CD4-positive, alpha-beta T cell treated with Interleukin-17A for 4 hours (primary cell): ENCODE measurements around the gene P2RY8.
"Not testable (repeated sequence)": the region's sequence is repeated elsewhere in the genome, so short reads cannot be mapped to it uniquely, and the experiment has no call there.

Experiments
- DNase-seq: peaks from one replicate; pipeline ENCODE4 v3.0.0-alpha.2; 2020; ENCODE audit warnings: mixed read lengths

P2RY8 gene

DNA sequence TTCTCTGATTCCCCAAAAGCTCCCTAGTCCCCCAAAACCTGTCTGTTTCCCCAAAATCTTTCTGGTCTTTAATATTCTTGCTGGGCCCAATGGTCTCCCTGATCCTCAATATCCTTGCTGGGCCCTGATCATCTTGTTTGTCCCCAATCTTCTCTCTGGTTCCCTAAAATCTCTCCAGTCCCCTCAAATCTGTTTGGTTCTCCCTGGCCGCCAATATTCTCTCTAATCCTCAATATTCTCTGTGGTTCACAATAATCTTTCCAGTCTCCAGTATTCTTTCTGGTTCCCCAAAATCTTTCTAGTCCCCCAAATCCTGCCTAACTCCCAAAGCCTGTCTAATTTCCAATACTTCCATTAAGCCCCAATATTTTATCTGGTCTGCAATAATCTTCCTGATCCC, 18.5 kb downstream of the P2RY8 start:
- DNase-seq: no peak

DNA sequence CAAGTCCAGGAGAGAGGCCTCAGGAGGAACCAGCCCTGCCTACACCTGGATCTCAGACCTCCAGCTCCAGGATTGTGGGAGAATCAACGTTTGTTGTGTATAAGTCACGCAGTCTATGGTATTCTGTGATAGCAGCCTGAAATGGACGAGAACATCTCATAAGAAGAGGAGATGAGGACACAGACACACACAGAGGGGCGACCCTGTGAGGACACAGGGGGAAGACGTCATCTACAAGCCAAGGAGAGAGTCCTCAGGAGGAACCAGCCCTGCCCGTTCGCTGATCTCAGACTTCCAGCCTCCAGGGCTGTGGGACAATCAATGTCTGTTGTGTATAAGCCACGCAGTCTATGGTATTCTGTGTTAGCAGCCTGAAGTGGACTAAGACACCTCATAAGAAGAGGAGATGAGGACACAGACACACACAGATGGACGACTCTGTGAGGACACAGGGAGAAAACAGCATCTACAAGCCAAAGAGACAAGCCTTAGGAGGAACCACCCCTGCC, 20.3 kb downstream of the P2RY8 start:
- DNase-seq: no peak

DNA sequence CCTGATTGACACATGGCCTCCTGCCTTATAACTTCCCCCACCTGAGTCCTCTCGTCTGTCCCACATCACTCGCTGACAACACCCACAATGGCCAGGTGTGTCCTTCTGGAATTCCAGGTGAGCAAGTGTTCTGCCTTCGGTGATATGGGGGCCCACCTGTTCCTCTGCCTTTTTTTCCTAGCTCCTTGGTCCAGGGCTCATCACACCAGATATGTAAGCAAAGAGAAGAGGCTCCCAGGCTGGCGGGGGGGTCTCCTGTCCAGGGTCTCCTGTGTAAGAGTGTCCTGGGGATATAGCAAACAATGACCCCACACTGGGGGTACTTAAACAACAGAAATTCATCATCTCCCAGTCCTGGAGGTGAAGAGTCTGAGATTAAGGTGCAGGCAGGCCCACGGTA, 25.2 kb downstream of the P2RY8 start:
- no peak for DNase-seq

DNA sequence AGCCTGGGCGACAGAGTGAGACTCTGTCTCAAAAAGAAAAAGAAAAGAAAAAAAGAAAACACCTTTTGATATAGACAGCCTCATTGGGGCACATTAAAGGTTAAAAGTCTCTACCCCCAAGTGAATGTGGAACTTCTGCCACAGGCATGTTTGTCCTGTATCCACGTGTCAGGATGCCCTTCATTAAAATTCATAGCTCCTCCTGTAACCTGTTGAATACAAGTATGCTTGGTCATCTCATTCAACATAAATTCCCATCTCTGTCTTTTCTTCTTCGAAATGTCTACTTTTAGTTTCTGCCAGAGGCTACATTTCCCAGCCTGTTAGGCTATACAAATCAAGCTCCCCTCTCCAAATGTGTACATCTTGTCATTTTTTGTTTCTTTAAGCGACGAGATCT, 25.8 kb downstream of the P2RY8 start:
- no peak for DNase-seq

DNA sequence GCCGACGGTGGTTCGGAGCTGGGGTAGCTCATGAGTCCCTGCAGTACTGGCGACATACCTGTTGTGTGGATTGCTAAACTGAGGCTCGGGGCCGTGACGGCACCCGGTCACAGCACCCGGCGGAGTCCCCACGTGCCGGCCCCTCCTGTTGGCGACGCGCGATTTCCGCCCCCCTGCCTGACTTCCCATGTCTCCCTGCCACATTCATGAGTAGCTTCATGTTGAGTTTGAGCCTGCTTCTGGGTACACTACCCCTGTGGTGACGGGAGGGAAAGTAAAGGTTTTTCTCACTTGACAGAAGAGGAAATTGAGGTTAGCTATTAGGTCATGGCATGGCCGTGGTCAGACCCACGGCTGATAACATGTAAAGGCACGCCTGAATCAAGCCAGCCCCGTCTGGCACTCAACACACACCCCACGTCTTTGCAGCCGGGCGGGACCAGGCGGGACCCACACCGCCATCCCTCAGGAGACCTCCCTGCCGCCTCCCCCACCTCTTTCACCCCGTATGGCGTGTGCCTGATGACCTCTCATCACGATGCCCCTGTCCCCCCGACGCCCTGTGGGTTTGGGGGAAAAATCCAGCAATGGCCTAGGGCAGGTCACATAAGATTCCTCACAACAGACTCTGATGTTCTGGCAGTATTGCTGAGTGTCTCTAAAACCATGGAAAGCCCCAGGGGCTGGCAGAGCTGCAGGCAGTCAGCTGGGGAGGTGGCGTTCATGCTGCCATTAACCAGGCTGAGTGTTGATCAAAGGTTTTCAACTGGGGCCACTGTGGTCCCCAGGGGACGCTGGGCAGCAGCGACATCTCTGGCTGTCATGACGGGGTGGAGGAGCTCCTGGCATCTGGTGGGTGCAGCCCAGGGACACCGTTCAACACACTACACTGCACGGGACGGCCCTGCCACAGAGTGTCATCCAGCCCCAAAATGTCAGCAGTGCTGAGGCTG, 29.2 kb downstream of the P2RY8 start:
- DNase-seq: peak; percentile 19

DNA sequence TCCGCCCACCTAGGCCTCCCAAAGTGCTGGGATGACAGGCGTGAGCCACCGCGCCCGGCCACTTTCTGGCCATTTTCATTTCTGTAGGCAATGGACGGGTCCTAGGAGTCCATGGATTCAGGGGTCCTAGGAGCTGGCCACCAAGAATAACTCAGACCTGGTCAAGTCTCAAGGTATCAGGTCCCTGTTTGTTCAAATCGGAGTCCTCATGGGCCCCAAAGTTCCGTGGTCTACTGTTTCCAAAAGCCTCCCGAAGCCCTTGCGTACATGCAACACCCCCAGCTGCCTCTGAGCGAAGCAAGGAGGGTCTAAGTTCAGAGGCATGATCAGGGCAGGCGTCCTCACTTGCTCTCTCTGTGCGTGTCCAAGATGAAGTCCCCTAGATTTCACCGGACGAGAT, 30.1 kb downstream of the P2RY8 start:
- DNase-seq: no peak

DNA sequence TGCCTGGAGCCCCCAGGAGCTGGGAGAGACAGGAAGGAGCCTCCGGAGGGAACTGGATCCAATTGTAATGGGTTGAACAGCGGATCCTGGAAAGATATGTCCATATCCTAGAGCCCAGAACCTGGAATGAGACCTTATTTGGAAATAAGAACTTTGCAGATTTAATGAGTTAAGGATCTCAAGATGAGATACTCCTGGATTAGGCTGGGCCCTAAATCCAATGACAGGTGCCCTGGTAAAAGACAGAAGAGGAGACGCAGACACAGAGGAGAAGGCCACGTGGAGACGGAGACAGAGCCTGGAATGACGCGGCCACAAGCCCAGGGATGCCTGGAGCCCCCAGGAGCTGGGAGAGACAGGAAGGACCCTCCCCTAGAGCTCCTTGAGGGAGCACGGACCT, 34.1 kb downstream of the P2RY8 start:
- no peak for DNase-seq

DNA sequence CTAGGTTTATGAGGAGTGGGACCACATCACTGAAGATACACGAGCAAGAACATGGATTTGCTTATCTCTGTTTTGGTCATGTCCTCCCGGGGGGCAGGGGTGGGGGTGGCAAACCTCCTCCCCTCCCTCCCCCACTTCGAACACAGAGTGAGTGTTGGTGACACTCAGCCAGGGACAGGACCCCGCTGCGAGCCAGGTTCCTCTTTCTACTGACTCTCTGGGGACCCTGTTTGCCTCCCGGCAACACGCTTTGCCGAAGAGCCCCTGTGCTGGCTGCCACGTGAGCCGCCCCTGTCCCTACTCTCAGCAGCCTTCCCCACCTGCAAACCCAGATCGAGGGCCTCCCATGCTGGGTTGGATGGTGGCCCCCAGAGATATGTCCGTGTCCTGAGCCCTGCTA, 34.7 kb downstream of the P2RY8 start:
- no peak for DNase-seq

DNA sequence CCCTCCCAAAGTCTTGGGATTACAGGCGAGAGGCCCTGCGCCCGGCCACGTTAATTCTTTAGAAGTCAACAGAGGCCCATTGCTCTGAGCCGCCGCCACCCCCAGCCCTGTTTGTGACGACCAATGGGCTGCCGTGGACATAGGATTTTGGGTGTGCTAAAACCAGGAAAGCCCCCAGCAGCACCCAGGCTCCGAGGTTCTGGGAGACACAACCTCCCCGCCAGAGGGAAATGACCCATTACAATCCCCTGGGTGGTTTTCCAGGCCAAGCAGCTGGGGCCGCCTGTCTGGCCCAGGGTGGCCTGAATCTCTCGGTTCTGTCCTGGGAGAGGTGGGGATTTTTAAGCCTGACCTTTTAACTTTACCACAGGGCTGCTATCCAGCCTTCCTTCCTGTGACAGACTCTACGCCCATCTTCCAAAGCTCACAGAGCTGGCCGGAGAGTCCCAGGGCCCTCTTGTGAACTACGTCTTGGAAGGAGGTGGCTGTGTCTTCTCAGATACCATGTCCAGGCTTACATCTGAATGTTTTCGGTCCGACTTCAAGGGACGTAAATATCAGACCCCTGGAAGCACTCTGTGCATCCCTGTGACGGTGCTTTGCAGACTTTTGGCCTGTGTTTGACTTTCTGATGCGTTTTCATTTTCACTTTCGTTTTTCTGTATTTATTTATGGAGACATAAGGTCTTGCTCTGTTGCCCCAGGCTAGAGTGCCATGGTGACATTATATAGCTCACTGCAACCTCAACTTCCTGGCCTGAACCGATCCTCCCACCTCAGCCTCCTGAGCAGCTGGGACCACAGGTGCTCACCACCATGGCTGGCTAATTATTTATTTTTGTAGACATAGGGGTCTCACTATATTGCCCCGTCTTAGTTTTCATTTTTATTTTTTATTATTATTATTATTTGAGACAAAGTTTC, 36.0 kb downstream of the P2RY8 start:
- DNase-seq: peak; percentile 28

DNA sequence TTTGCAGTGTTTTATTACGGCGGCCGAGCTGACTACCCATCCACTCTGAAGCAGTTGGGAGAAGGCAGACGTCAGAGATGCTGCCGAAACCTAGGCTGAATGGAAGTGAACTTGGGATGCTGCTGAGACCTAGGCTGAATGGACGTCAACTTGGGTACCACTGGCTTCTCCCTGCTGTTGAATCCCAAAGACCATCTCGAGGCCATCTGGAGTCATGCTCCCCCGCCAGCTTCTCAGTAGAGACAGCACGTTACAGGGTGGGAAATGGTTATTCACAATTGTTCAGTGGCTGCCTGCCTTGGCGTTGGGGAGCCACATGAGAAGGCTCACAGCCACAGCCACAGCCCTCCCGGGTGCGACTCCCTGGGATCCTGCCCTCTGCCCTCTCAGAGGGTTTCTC, 40.9 kb downstream of the P2RY8 start:
- DNase-seq: no peak

DNA sequence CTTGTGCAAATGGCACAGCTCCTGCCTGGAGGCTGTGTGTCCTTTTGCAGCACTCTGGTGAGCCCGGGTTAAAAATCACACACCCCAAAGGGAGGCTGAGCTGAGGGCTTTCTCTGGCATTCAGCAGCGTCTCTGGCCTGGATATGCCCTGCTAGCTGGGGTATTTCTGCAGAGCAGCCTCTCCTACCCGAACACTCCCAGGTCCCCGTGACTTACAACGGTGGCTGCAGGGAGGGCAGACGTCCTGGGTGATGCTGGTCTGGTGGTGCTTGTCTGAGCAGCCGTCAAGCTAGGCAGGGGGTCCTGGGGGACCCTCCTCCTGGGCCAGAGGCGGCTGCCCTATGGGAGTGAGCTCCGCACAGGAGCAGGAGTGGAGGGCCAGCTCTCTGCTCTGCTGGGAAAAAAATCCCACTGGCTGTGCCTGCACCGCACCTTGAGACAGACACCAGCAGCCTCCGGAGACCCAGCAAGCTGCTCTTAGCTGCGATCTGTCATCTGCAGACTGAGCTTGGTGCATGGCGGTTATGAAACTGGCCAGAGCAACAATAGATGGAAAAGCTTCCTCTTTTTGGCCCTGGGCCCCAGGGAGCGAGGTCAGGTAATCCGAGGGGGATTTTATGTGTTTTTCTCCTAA, 43.0 kb downstream of the P2RY8 start:
- peak; percentile 18 for DNase-seq

DNA sequence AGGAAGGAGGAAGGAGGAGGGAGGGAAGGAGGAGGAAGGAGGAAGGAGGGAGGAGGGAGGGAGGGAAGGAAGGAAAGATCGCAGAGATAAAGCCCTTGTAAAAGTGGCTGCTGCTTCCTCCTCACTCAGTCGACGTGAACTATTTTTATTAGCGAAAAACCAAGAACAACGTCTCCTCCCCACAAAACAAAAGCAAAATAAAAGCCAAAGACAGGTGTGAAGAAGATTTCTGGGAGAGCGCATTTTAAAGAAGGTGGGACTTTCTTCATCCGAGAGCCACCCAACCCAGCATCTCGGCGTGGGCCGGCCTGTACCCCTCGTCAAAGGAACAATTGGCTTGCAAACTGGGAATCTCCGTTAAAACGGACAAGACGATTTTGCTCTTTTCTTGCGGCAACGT, 43.6 kb downstream of the P2RY8 start:
- DNase-seq: no peak

DNA sequence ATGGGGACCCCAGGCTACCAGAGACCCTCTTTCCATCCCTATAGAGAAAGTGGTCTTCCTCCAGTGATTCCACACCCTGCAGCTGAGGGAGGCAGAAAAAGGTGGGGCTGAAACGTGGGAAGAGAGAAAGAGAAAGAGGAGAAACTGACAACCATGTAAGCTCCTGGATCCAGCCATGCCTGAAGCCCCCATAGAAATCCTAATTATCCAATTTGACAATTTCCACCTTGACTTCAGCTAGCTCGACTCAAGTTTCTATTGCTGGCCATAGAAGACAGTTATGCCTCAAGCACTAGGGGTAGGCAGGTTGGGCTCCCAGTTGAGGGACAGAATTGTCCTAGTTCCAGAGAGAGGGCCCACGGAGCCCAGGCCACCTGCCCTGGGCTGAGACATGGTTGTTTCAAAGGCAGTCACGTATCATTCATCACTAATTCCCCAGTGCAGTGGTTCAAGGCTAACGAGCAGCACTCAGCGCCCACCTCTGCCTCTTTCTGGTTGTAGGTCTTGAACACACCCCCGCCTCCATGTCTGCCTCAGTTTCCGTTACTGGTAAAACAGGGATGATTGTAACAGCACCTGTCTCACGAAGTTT, 44.5 kb downstream of the P2RY8 start:
- DNase-seq: no peak

DNA sequence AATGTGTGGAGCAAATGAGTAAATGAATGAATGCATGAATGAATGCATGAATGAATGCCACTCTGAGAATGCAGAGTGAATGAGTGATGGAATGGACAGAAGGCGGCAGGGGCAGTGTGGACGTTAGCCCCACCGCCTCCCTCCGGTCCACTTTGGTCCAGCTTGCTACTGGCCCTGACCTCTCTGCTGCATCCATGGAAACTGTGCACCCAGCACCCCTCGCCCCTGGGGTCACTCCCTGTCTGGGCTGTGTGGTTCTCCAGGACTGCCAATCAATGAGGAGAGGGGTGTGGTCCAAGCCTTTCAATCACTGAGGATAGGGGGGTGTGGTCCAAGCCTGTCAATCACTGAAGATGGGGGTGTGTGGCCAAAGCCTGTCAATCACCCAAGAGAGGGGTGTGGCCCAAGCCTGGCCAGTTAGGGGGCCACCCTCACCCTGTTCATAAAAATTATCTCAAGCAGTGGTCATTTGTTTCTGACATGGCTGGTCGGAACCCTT, 45.1 kb downstream of the P2RY8 start:
- peak; percentile 52 for DNase-seq

DNA sequence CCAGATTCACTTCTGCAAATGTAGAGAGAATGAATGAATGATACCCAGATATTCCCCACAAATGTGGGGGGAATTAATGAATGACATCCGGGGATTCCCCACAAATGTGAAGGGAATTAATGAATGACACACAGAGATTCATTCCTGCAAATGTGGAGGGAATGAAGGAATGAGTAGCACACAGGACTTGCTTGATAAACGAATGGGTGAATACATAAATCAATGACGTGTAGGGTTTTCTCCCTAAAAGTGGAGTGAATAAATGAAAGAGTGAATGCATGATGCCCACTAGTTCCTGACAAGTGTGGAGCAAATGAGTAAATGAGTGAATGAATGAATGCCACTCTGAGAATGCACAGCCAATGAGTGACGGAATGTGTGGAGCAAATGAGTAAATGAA, 45.7 kb downstream of the P2RY8 start:
- not testable (repeated sequence) for DNase-seq

DNA sequence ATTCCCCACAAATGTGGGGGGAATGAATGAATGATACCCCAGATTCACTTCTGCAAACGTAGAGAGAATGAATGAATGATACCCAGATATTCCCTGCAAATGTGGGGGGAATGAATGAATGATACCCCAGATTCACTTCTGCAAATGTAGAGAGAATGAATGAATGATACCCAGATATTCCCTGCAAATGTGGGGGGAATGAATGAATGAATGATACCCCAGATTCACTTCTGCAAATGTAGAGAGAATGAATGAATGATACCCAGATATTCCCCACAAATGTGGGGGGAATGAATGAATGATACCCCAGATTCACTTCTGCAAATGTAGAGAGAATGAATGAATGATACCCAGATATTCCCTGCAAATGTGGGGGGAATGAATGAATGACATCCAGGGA, 46.3 kb downstream of the P2RY8 start:
- not testable (repeated sequence) for DNase-seq

DNA sequence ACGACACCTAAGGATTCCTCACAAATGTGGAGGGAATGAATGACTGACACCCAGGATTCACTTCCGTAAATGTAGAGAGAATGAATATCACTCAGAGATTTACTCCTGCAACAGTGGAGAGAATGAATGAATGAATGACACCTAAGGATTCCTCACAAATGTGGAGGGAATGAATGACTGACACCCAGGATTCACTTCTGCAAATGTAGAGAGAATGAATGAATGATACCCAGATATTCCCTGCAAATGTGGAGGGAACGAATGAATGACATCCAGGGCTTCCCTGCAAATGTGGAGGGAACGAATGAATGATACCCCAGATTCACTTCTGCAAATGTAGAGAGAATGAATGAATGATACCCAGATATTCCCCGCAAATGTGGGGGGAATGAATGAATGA, 47.6 kb downstream of the P2RY8 start:
- DNase-seq: not testable (repeated sequence)

DNA sequence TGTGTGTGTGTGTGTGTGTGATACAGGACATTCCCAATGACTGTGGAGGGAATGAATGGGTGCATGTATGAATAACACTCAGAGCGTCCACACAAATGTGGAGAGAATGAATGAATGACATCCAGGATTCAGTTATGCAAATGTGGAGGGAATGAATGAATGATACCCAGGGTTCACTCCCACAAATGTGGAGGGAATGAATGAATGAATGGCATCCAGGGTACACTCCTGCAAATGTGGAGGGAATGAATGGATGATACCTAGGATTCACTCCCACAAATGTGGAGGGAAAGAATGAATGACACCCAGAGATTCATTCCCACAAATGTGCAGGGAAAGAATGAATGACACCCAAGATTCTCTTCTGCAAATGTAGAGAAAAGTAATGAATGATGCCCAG, 48.2 kb downstream of the P2RY8 start:
- no peak for DNase-seq

DNA sequence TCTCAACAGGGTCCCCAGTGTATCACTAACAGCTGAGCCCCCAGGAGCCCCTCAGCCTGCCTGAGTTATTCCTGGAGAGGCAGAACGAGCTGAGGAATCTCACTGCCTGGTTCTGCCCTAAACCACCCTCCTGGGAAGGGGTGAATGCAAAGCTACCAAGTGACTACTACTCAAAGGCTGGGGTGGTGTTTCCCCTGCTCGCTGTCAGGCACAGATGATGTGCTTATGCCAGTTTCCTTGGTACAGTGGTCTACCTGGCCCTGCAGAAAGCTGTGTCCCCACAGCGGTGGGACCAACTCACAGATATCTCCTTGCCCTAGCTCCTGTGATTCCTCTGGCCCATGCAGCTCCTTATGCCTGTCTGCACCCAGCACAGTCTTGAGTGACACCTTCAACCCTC, 48.8 kb downstream of the P2RY8 start:
- DNase-seq: no peak

DNA sequence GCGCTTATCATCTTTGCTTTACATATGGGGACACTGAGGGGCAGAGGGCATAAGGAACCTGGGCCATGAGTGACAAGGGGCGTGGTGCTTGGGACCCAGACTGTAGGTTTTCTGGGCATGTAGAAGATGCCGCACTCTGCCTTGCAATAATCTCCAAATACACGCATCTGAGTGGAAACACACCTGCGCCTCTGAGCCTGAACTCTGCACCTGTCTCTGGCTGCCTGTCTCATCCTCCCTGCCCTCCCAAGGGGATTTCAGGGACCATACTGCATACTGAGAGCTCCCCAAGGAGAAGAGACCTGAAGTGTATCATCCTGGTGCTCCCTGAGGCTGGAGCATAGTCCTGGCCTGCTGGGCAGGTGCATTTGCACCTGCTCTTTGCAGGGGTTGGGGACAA, 49.6 kb downstream of the P2RY8 start:
- no peak for DNase-seq

DNA sequence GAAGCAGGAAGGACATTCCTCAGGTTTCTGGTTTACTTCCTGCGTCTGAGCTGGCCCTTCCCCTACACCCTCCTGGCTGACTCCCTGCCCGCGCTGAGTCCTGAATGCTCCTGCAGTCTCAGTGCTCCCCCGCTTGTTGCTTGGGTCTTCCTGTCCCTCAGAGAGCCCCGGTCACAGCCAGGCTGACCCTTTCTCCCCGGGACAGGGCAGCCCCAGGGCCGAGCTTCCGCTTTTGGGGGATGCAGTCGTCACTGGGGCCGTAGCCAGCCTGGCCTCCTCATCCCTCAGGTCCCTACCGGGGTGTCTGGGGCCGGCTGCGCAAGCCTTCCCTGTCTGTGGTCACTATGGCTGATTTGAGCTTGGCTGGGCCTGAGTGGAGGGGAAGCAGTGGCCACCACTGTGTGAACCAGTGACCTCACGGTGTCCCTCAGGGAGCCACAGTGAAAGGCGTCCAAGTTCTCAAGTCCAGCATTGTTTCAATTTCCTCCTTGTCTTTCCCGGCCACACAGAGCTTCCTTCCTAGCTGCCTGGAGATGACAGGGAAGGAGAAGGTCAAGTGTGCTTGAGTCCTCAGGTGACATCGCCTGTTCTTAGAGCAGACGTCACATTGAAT, 50.1 kb downstream of the P2RY8 start:
- no peak for DNase-seq

DNA sequence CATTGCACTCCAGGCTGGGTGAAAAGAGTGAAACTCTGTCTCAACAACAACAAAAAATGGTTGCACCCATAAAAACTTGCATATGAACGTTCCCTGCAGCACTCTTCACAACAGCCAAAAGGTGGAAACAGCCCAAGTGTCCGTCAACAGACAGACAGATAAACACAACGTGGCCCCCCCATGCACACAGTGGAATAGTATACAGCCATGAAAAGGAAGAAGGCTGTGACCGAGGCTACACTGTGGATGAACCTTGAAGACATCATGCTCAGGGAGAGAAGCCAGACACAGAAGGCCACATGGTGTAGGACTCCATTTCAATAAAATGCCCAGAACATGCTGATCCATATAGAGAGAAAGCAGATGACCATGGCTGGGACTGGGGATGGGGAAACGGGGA, 50.8 kb downstream of the P2RY8 start:
- no peak for DNase-seq
